ENCODE measurements around the gene TSKU. TPM values are rescaled to one million over a fixed set of nuclear protein-coding genes. Genes with fewer than 3 reads are reported as not detected.

The TSKU gene
- total and polyA plus RNA-seq, 9 of the 15 experiments (the other 6 are each of a cell fraction or from before 2014, with no cell fraction given) = 0.60 to 11.9 (median 8.4) TPM

- TF ChIP-seq HCFC1 (IDR thresholded peaks at IDR 0.05; ENCODE audit: low read depth, low read length) (peak; percentile 32; the same call in 1 of the 2 replicates), ETV1 (tag; conservative IDR thresholded peaks at IDR 0.05; ENCODE audit: low read depth) (peak; percentile 48; the same call in 1 of the 2 replicates), XRCC4 (IDR thresholded peaks at IDR 0.05; ENCODE audit: extremely low read depth, insufficient read depth, insufficient read length) (no peak), L3MBTL2 (IDR thresholded peaks at IDR 0.05) (peak; percentile 61), KAT7 (CRISPR knock-in tag; IDR thresholded peaks at IDR 0.05; ENCODE audit: borderline replicate concordance) (0 out of 2 replicates have a peak, but pooled peaks have one; percentile 69), MTA3 (IDR thresholded peaks at IDR 0.05; ENCODE audit: borderline replicate concordance) (peak; percentile 84; the same call in 1 of the 2 replicates), ZNF583 (CRISPR knock-in tag; IDR thresholded peaks at IDR 0.05) (0 out of 2 replicates have a peak, but pooled peaks have one; percentile 29), ZNF696 (CRISPR knock-in tag; conservative IDR thresholded peaks at IDR 0.05) (no peak), RBFOX2 (IDR thresholded peaks at IDR 0.05; ENCODE audit: low read depth, low read length) (0 out of 2 replicates have a peak, but pooled peaks have one; percentile 20), SIN3B (IDR thresholded peaks at IDR 0.05; ENCODE audit: low read depth) (peak; percentile 64; the same call in 1 of the 2 replicates), ZNF280A (IDR thresholded peaks at IDR 0.05; ENCODE audit: low read depth, partially characterized antibody) (no peak), HMGN3 (IDR thresholded peaks at IDR 0.05; ENCODE audit: borderline replicate concordance, extremely low read depth, insufficient read length, low read depth, low read length) (peak; percentile 61), MYC (IDR thresholded peaks at IDR 0.05; ENCODE audit: low read depth, low read length) (peak; percentile 58; the same call in 1 of the 2 replicates), MYC (CRISPR knock-in tag; IDR thresholded peaks at IDR 0.05; ENCODE audit: borderline replicate concordance, low read depth) (no peak), ZBTB17 (CRISPR knock-in tag; IDR thresholded peaks at IDR 0.05) (0 out of 2 replicates have a peak, but pooled peaks have one; percentile 55), MAZ (CRISPR knock-in tag; conservative IDR thresholded peaks at IDR 0.05 in 1 of 2, IDR thresholded peaks at IDR 0.05 in 1 of 2) (peak; percentile 97 to 100), ZBTB33 (CRISPR knock-in tag; IDR thresholded peaks at IDR 0.05) (peak; percentile 45; the same call in 1 of the 2 replicates), MYNN (IDR thresholded peaks at IDR 0.05) (peak; percentile 60; the same call in 1 of the 2 replicates), MYNN (CRISPR knock-in tag; IDR thresholded peaks at IDR 0.05) (no peak)
- TF ChIP-seq, protein P1, sequence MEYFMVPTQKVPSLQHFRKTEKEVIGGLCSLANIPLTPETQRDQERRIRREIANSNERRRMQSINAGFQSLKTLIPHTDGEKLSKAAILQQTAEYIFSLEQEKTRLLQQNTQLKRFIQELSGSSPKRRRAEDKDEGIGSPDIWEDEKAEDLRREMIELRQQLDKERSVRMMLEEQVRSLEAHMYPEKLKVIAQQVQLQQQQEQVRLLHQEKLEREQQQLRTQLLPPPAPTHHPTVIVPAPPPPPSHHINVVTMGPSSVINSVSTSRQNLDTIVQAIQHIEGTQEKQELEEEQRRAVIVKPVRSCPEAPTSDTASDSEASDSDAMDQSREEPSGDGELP (CRISPR knock-in tag; IDR thresholded peaks at IDR 0.05; ENCODE audit: borderline replicate concordance) = peak; percentile 69; the same call in 1 of the 2 replicates
Observed at GRCh38 chr11:76799066-76799804, 16.1 kb downstream of the TSKU start (continued).

Measured in K562 (cell line).